C4-2B (cell line): Measurements from ENCODE around the gene IRX4.

Experiments used
- CTCF ChIP-seq: fragments of 450-650 bp; conservative IDR thresholded peaks from 2 replicates; pipeline ENCODE4 v1.5.1; 2017; ENCODE audit warnings: mild to moderate bottlenecking
- ZFX ChIP-seq: fragments of 450-650 bp; IDR thresholded peaks from 2 replicates; pipeline ENCODE4 v1.6.1; 2017

- no peak for TF ChIP-seq CTCF
- TF ChIP-seq ZFX = no peak
Observed at GRCh38 chr5:1834721-1835429, 47.9 kb downstream of the IRX4 start.
